ENCODE results near the gene NCK2. TPM values are rescaled to one million over a fixed set of nuclear protein-coding genes. Genes with fewer than 3 reads are reported as not detected.

Gene NCK2
- total and polyA plus RNA-seq, 4 donors = 28.8 to 44.6 (median 40.9) TPM

DNA sequence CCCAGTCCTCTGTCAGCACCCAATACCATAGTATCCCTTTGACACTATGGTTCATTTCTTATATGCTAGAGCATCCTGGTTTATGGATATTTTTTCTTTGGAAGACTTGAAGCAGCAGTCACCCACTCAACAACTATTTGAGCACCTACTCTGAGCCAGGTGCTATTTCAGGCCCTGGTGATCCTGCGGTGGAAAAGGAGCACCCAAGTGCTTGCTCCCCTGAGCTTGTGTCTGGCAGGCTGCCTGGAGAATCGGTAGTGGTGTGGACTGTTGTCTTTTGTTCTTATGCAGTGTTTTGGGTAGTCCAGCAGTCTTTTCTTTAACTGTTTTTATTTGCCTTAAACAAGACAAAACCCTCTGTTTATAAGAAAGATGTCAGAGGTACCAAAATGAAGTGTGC lies 28.9 kb downstream of the NCK2 start:
- Histone ChIP-seq H3K9me3 (ENCODE audit: control insufficient read depth, low read length) (no peaks in the 10 kb centered on the region), H3K36me3 (ENCODE audit: control insufficient read depth in 1 of 2, insufficient read depth in 2 of 2, low read length in 1 of 2) (no peaks in the 10 kb centered on the region), H3K27me3 (ENCODE audit: control insufficient read depth in 1 of 2, insufficient read depth in 2 of 2, low read length in 1 of 2) (no peaks in the 10 kb centered on the region), H3K4me3 (ENCODE audit: low read length in 2 of 2) (no peak overlapping the region), H3K27ac (ENCODE audit: low read depth in 1 of 2, low read length in 2 of 2) (no peak overlapping the region), H3K4me1 (ENCODE audit: control insufficient read depth in 1 of 2, insufficient read depth in 2 of 2, low read length in 2 of 2) (peaks cover 0 to 3% of the 10 kb centered on the region in 2 donors)
- intact Hi-C loops (cut with DNase I) = no loop called here
- 2 to 8% methylated on average over 2 of the region's 2 CpGs for WGBS, 2 donors
- no peak for DNase-seq
- no peak for ATAC-seq (ENCODE audit: low FRiP score)

DNA sequence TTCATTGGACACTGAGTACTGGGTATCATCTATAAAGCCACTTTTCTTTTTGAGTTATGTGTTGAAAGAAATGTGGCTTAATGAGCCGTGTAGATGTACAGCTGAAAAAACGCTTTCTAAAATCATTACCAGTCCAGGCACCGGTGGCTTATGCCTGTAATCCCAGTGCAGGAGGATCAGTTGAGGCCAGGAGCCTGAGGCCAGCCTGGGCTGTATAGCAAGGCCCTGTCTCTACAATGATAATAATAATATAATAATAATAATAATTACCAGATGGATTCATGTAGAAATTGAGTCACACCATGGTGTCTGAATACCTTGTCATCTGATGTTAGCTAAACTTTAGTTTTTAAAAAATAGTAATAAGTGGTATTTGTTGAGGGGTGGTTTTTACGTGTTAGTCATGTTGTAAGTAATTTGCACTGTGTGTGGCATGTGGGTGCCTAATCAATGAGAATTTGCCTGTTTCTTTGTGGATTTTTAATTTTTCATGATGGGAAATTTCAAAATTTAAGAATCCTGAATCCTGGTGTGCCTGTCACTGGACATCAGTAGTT lies 30.1 kb downstream of the NCK2 start:
- Histone ChIP-seq H3K9me3 (ENCODE audit: control insufficient read depth, low read length) (no peaks in the 10 kb centered on the region), H3K27me3 (ENCODE audit: control insufficient read depth in 1 of 2, insufficient read depth in 2 of 2, low read length in 1 of 2) (no peaks in the 10 kb centered on the region), H3K4me1 (ENCODE audit: control insufficient read depth in 1 of 2, insufficient read depth in 2 of 2, low read length in 2 of 2) (peaks cover 0 to 3% of the 10 kb centered on the region in 2 donors), H3K36me3 (ENCODE audit: control insufficient read depth in 1 of 2, insufficient read depth in 2 of 2, low read length in 1 of 2) (no peaks in the 10 kb centered on the region), H3K27ac (ENCODE audit: low read depth in 1 of 2, low read length in 2 of 2) (no peak overlapping the region), H3K4me3 (ENCODE audit: low read length in 2 of 2) (no peak overlapping the region)
- 79 to 84% methylated on average over 4 of the region's 4 CpGs for WGBS, 2 donors
- DNase-seq (no peak), ATAC-seq (ENCODE audit: low FRiP score) (no peak)
- intact Hi-C loops (cut with DNase I) = no loop called here

DNA sequence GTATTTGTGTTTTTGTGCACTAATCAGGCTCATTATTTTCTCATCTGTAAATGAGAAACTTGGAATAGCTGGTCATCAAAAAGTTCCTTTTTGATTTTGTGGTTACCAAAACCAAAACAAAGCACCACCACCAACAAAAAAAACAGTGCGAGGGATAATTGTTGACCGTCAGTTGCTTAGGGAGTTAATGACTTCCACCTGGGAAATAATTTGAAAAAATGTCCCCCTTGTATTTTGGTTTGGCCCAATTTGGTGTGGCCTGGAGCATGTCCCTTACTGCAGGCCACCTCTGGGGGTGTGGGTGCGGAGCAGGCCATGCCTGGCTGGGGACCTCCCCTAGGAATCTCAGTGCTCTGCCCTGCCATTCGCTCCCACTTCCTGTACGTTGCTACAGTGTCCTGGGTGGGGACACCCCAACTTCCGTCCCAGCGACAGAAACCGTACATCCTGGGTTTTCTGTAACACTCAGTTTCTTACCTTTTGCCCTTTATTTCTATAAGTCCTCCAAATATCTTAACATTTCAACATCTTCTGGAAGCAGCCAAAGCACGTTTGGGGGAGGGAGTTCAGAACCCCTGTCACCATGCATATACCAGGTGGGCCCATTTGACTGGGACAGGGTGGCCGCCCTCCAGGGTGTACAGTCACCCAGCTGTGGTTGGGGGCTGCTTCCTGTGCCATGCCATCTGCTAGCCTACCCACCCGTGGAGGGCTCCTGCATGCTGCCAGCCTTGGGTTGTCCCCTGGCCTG lies 31.3 kb downstream of the NCK2 start:
- no peak overlapping the region for H3K4me3 ChIP-seq (ENCODE audit: low read length in 2 of 2)
- peak in 1 of 2 donors; percentile 68 for DNase-seq
- H3K9me3 ChIP-seq (ENCODE audit: control insufficient read depth, low read length) = no peaks in the 10 kb centered on the region
- no peaks in the 10 kb centered on the region for H3K36me3 ChIP-seq (ENCODE audit: control insufficient read depth in 1 of 2, insufficient read depth in 2 of 2, low read length in 1 of 2)
- intact Hi-C loops (cut with DNase I) = no loop called here
- WGBS, 2 donors = 88 to 90% methylated on average over 11 of the region's 11 CpGs
- ATAC-seq (ENCODE audit: low FRiP score) = no peak
- no peak overlapping the region for H3K27ac ChIP-seq (ENCODE audit: low read depth in 1 of 2, low read length in 2 of 2)
- H3K27me3 ChIP-seq (ENCODE audit: control insufficient read depth in 1 of 2, insufficient read depth in 2 of 2, low read length in 1 of 2) = no peaks in the 10 kb centered on the region
- H3K4me1 ChIP-seq (ENCODE audit: control insufficient read depth in 1 of 2, insufficient read depth in 2 of 2, low read length in 2 of 2) = peaks cover 0 to 3% of the 10 kb centered on the region in 2 donors

DNA sequence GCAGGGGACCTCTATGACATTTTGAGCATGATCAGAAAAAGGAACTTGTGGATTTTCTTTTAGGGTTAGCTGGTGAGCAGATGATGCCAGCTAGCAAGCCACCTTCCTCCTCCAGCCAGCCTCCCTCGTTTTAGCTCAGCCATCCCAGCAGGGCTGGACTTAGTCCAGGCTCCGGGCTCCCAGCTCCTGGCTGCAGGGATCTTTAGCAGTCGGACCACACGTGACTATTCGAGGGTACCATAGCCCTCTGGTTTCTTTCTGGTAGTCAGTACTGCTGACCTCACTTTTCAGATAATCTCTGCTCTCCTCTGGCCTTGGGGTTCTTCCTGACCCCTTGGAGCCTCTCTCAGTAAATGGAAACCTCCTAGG lies 31.8 kb downstream of the NCK2 start:
- ATAC-seq (ENCODE audit: low FRiP score) = no peak
- Histone ChIP-seq H3K4me1 (ENCODE audit: control insufficient read depth in 1 of 2, insufficient read depth in 2 of 2, low read length in 2 of 2) (peaks cover 0 to 3% of the 10 kb centered on the region in 2 donors), H3K36me3 (ENCODE audit: control insufficient read depth in 1 of 2, insufficient read depth in 2 of 2, low read length in 1 of 2) (no peaks in the 10 kb centered on the region), H3K4me3 (ENCODE audit: low read length in 2 of 2) (no peak overlapping the region), H3K27me3 (ENCODE audit: control insufficient read depth in 1 of 2, insufficient read depth in 2 of 2, low read length in 1 of 2) (no peaks in the 10 kb centered on the region), H3K9me3 (ENCODE audit: control insufficient read depth, low read length) (no peaks in the 10 kb centered on the region), H3K27ac (ENCODE audit: low read depth in 1 of 2, low read length in 2 of 2) (no peak overlapping the region)
- peak in 1 of 2 donors; percentile 55 for DNase-seq
- WGBS, 2 donors = 4 to 7% methylated on average over 5 of the region's 5 CpGs
- intact Hi-C loops (cut with DNase I) = no loop called here

DNA sequence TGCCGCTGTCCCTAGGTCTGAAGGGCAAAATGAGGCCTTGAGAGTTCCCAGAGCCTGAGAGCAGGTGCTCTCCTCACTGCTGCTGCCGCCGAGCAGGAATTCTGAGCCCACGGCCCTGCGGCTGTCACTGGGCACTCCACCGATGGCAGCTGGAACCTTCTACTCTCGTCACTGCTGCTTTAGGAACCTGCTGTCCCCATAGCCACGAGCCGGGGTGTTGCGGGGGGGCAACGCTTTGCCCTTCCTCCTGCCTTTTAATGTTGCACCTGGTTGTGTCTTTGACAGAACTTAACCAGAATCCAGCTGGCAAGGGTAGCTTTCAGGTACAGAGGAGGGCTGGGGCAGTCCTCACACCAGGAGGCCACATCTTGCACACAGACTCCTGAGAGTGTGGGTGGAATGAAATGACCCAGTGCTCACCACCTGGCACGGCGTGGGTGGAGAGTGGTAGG lies 32.3 kb downstream of the NCK2 start:
- intact Hi-C loops (cut with DNase I) = no loop called here

DNA sequence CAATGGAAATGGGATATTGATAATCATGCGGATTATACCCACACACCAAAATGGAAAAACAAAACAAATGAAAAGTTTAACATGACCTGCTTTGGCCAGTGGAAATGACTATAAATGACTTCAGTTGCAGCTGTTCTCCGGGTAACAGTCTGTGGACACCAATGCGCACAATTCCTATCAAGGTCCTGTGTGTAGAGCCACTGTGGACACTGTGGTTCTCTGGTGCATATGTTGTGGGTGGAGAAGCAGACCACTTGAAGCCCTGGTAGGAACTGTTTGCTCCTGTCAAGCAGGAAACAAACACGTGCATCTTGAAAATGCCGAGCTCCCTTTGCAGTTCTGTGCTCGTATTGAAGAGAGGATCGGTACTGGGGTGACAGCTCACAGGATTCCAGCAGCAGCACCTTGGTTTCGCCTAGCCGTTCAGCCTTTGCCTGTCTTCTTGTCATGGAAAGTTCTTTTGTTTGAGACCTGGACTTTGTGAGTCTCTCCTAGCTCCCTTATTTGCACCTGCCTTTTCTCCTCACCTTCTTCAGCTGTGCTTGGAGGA lies 32.9 kb downstream of the NCK2 start:
- H3K27ac ChIP-seq (ENCODE audit: low read depth in 1 of 2, low read length in 2 of 2) = no peak overlapping the region
- no peak overlapping the region for H3K4me3 ChIP-seq (ENCODE audit: low read length in 2 of 2)
- peaks cover 0 to 3% of the 10 kb centered on the region in 2 donors for H3K4me1 ChIP-seq (ENCODE audit: control insufficient read depth in 1 of 2, insufficient read depth in 2 of 2, low read length in 2 of 2)
- intact Hi-C loops (cut with DNase I) = no loop called here
- H3K9me3 ChIP-seq (ENCODE audit: control insufficient read depth, low read length) = no peaks in the 10 kb centered on the region
- WGBS, 2 donors = 89 to 90% methylated on average over 9 of the region's 9 CpGs
- no peak for ATAC-seq (ENCODE audit: low FRiP score)
- H3K36me3 ChIP-seq (ENCODE audit: control insufficient read depth in 1 of 2, insufficient read depth in 2 of 2, low read length in 1 of 2) = no peaks in the 10 kb centered on the region
- no peaks in the 10 kb centered on the region for H3K27me3 ChIP-seq (ENCODE audit: control insufficient read depth in 1 of 2, insufficient read depth in 2 of 2, low read length in 1 of 2)
- DNase-seq = no peak

More for the DNA sequence above, 32.3 kb downstream of the NCK2 start:
- ATAC-seq (ENCODE audit: low FRiP score) (no peak), DNase-seq (no peak)
- H3K9me3 ChIP-seq (ENCODE audit: control insufficient read depth, low read length) = no peaks in the 10 kb centered on the region
- H3K4me1 ChIP-seq (ENCODE audit: control insufficient read depth in 1 of 2, insufficient read depth in 2 of 2, low read length in 2 of 2) = peaks cover 0 to 3% of the 10 kb centered on the region in 2 donors
- no peak overlapping the region for H3K4me3 ChIP-seq (ENCODE audit: low read length in 2 of 2)
- H3K27ac ChIP-seq (ENCODE audit: low read depth in 1 of 2, low read length in 2 of 2) = no peak overlapping the region
- no peaks in the 10 kb centered on the region for H3K36me3 ChIP-seq (ENCODE audit: control insufficient read depth in 1 of 2, insufficient read depth in 2 of 2, low read length in 1 of 2)
- H3K27me3 ChIP-seq (ENCODE audit: control insufficient read depth in 1 of 2, insufficient read depth in 2 of 2, low read length in 1 of 2) = no peaks in the 10 kb centered on the region
- WGBS, 2 donors = 93 to 97% methylated on average over 13 of the region's 13 CpGs

DNA sequence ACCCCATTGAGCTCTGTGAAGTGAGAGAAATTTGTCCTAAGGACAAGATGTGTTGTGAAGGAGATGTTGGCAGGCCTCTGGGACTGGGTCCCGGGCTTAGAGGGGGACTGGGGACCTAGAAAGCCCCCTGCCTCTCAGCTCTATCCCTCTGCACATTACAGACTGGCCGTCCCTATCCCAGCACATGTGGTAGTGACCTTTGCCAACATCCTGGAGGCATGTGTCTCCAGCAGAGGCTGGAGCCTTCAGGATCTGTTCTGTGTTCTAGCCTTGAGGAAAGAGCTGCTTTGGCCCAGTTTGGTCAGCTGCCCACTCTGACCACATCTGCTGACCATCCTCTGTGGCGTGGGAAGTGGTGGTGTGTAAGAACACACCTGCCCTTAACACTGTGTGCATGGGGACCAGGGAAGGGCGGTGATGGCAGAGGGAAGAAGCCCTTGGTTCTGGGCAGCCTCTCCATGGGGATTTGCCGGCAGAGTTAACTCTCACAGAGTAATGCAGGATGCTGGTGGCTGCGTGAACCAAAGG lies 33.4 kb downstream of the NCK2 start:
- Histone ChIP-seq H3K4me3 (ENCODE audit: low read length in 2 of 2) (no peak overlapping the region), H3K27ac (ENCODE audit: low read depth in 1 of 2, low read length in 2 of 2) (no peak overlapping the region), H3K27me3 (ENCODE audit: control insufficient read depth in 1 of 2, insufficient read depth in 2 of 2, low read length in 1 of 2) (no peaks in the 10 kb centered on the region), H3K9me3 (ENCODE audit: control insufficient read depth, low read length) (no peaks in the 10 kb centered on the region), H3K36me3 (ENCODE audit: control insufficient read depth in 1 of 2, insufficient read depth in 2 of 2, low read length in 1 of 2) (no peaks in the 10 kb centered on the region), H3K4me1 (ENCODE audit: control insufficient read depth in 1 of 2, insufficient read depth in 2 of 2, low read length in 2 of 2) (peaks cover 0 to 3% of the 10 kb centered on the region in 2 donors)
- peak in 1 of 2 donors; percentile 59 for DNase-seq
- intact Hi-C loops (cut with DNase I) = no loop called here
- no peak for ATAC-seq (ENCODE audit: low FRiP score)
- WGBS, 2 donors = 75 to 76% methylated on average over 6 of the region's 6 CpGs

DNA sequence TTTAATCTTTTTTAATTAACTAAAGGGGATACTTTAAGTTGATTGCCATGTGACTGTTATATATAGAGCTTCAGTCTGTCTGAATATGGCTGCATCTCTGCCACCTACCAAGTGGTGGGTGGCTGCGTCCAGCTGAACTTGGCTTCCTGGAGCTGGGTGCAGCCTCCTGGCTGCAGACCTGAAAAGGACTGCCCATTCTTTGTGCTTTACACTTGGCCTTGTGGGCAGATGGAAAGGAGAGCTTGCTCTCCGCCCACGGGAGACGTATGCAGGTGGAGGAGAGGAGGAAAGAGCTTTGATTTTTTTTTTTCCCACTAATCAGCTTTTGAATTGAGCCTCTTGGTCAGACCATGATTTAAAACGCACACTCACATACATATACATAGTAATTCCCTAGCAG lies 34.7 kb downstream of the NCK2 start:
- no peak overlapping the region for H3K4me3 ChIP-seq (ENCODE audit: low read length in 2 of 2)
- H3K9me3 ChIP-seq (ENCODE audit: control insufficient read depth, low read length) = no peaks in the 10 kb centered on the region
- no peaks in the 10 kb centered on the region for H3K27me3 ChIP-seq (ENCODE audit: control insufficient read depth in 1 of 2, insufficient read depth in 2 of 2, low read length in 1 of 2)
- H3K27ac ChIP-seq (ENCODE audit: low read depth in 1 of 2, low read length in 2 of 2) = no peak overlapping the region
- peaks cover 0 to 3% of the 10 kb centered on the region in 2 donors for H3K4me1 ChIP-seq (ENCODE audit: control insufficient read depth in 1 of 2, insufficient read depth in 2 of 2, low read length in 2 of 2)
- no peak for ATAC-seq (ENCODE audit: low FRiP score)
- WGBS, 2 donors = 46 to 53% methylated on average over 5 of the region's 5 CpGs
- intact Hi-C loops (cut with DNase I) = no loop called here
- DNase-seq = no peak
- no peaks in the 10 kb centered on the region for H3K36me3 ChIP-seq (ENCODE audit: control insufficient read depth in 1 of 2, insufficient read depth in 2 of 2, low read length in 1 of 2)
